Hypothalamus (tissue), 51 donors: ENCODE results near the gene SIRT4.
"Not testable (repeated sequence)": the region's sequence is repeated elsewhere in the genome, so short reads cannot be mapped to it uniquely, and the experiment has no call there.

Experiments
- DNase-seq, 51 donors: peaks; one replicate each; lab custom pipeline; 2025; lab: John Stamatoyannopoulos, UW

SIRT4 gene

GRCh38 chr12:120301962-120302815 is at the start of gene SIRT4:
Gene SIRT4 (plus strand): TSS chr12:120302321. CDS start chr12:120303562, 1,241 bp downstream.
- peak in 50 of 51 donors; percentile 23 to 95 (median 78) for DNase-seq

- DNase-seq = not testable (repeated sequence)
Observed at GRCh38 chr12:120253313-120253712, 48.8 kb upstream of the SIRT4 start.

GRCh38 chr12:120254809-120255208 is 47.3 kb upstream of the SIRT4 start:
- no peak for DNase-seq

GRCh38 chr12:120257041-120257821 is 44.9 kb upstream of the SIRT4 start:
- DNase-seq = peak in 26 of 51 donors; percentile 7 to 60 (median 34)

- DNase-seq = no peak
Observed at GRCh38 chr12:120258323-120258896, 43.7 kb upstream of the SIRT4 start.

GRCh38 chr12:120259418-120260202 is 42.5 kb upstream of the SIRT4 start:
- DNase-seq = no peak

GRCh38 chr12:120260607-120261006 is 41.5 kb upstream of the SIRT4 start:
- no peak for DNase-seq

- peak in 16 of 51 donors; percentile 9 to 48 (median 30) for DNase-seq
Observed at GRCh38 chr12:120261951-120262851, 39.9 kb upstream of the SIRT4 start.

GRCh38 chr12:120262852-120263747 is 39.0 kb upstream of the SIRT4 start:
- DNase-seq = peak in 3 of 51 donors; percentile 8 to 19 (median 14)

GRCh38 chr12:120263748-120264085 is 38.4 kb upstream of the SIRT4 start:
- no peak for DNase-seq

- DNase-seq = peak in 6 of 51 donors; percentile 6 to 14 (median 10)
Observed at GRCh38 chr12:120264086-120264903, 37.8 kb upstream of the SIRT4 start.

- DNase-seq = peak in 1 of 51 donors; percentile 46
Observed at GRCh38 chr12:120264904-120265472, 37.1 kb upstream of the SIRT4 start.

GRCh38 chr12:120265473-120266179 is 36.5 kb upstream of the SIRT4 start, which contains the start of gene PXN:
Gene PXN (minus strand): TSS chr12:120265730. CDS start chr12:120265629, 101 bp downstream.
- DNase-seq = peak in 50 of 51 donors; percentile 19 to 95 (median 75)

GRCh38 chr12:120266180-120266870 is 35.8 kb upstream of the SIRT4 start:
- DNase-seq = no peak

- peak in 1 of 51 donors; percentile 6 for DNase-seq
Observed at GRCh38 chr12:120267736-120268135, 34.4 kb upstream of the SIRT4 start.

- DNase-seq = no peak
Observed at GRCh38 chr12:120276734-120277133, 25.4 kb upstream of the SIRT4 start.
